Measurements from ENCODE around the gene LMO1.
A peak's percentile ranks its signal among the peaks of the same experiment; 100 is the strongest.

Gene LMO1

DNA sequence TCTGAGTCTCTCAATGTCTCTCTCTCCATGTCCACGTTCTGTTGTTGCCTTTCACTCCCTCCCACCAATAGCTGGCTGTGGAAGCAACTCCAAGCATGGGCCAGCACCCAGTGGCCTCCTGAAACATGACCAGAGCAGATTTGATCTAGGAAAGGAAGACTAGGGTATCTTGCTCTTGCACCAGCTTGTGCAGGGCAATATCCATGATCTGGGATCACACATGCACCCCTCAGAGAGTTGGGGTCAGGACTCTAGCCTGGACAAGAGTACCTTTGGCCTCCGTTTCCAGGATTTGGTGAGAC is 60.3 kb downstream of the LMO1 start:
- no peak for DNase-seq

- no peak for DNase-seq
Observed at GRCh38 chr11:8202516-8203413, 60.9 kb downstream of the LMO1 start.

DNA sequence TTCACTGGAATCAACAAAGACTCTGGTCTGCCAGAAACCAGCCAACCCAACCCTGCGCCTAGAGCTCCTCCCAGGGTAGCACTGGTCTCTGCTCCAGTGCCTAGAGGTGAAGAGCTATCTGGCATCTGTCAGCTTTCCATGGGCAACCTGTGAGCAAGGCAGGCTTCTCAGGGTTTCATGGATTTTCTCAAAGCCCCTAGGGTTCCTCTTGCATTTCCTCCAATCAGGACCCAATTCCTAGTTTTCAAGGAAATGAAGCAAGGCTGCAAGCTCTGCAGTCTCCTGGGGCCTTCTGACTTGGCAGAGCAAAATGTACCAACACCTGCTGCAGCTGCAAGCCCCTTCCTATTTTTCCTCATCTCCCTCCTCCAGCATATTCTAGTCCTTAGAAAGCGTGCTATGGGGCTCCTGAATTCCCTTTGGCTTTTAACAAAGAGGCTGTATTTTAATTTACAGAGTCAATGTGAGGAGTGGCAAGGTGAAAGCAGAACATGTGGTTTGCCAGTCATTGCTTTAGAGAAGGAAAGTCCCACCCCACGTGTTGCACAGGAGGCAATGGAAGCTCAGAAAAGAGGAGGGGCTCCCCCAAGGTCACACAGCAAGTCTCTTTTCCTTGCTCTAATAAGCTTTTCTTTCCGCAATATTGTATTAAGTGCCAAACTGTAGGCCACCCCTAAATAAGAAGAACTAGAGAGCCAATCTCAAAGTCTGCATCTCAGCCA is 61.9 kb downstream of the LMO1 start:
- DNase-seq = no peak

DNA sequence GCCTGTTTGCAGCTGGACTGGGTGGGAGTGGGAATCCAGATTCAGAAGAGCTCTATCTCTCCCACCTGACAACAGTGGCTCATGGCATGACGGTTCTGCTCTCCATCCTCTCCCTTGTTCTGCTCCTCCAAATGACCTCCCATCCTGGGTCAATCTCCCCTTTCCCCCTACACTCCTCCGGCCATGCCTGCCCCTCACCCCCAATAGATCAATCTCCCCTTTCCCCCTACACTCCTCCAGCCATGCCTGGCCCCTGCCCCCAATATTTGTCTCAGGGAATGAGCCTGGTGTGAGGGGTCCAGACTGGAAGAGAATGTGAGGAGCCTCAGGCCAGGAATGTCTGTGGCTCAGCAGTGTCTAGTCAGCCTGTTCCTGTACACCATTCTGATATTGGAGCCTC is 64.0 kb downstream of the LMO1 start:
- no peak for DNase-seq

- no peak for DNase-seq
Observed at GRCh38 chr11:8196749-8197148, 66.9 kb downstream of the LMO1 start.

GRCh38 chr11:8194956-8195355 is 68.7 kb downstream of the LMO1 start:
- DNase-seq = no peak

DNA sequence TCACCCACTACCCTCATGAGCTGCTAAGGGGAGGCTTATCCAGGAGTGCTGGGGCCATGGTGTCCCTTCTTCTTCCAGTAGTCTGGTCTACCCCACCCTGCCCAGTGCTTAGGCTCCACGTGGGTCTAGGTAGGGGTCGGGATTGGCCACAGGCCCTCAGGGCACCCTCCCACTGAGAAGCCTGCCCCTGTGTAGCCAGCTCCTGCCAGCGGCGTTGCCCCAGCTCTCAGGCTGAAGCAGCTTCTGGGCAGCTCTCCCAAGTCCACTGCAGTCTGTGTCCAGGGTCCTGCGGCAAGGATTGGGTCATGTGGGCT is 70.8 kb downstream of the LMO1 start:
- DNase-seq = no peak

GRCh38 chr11:8192016-8192895 is 71.4 kb downstream of the LMO1 start:
- peak; percentile 82 for DNase-seq

DNA sequence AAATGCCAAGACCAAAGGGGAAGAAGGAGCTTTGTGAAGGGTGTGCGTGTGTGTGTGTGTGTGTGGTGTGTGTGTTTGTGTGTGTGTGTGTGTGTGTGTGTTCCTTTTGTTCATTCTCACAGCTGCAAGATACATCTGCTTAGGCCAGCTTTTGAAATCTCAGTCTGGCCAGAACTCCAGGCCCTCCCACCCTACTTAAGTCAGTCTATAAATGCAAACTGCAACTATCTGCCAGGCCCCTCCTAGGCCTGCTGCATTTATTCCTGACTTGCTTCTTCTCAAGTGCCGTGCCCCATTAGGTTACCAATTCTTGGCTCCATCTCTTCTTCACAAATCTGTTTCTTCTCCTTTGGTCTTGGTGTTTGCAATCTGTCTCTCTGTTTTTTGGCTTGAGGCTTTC is 73.2 kb downstream of the LMO1 start:
- no peak for DNase-seq

- DNase-seq = no peak
Observed at GRCh38 chr11:8186429-8186828, 77.2 kb downstream of the LMO1 start.

GRCh38 chr11:8183111-8183510 is 80.6 kb downstream of the LMO1 start:
- no peak for DNase-seq

DNA sequence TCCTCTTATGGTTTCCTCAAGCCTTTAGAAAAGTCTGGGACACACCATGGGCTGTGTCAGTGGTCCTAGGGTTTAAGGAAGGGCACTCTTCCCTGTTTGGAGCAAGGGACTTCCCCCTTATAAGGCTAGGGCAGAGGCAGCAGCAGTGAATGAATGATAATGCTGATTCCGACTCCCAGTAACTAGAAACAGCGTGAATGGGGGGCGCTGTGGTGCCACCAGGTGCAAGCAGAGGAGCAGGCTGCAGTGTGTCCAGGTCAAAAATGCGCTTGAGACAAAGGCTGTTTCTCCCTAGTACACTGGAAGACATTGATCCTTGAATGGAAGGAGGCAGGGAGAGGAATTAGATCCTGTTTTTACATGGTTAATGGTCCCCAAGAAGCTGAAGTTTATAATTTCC is 83.2 kb downstream of the LMO1 start:
- no peak for DNase-seq

DNA sequence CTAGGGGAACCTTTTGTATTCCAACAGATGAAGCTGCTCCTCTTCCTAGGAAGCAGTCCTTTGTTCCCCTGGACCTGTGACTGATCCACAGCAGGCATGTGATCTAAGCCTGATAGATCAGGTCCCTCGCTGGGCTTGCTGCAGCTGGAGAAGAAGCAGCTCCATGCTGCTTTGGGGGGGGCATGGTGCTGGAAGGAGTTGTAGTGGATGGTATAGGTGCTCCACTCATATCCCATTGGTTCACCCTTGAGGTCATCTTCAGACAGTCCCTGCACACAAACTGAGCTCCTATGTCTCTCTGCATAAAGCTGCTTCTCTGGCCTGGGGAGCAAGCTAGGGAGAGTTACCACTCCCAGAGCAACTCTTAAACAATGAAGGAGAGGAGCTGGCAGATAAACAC is 85.4 kb downstream of the LMO1 start:
- DNase-seq = no peak

DNA sequence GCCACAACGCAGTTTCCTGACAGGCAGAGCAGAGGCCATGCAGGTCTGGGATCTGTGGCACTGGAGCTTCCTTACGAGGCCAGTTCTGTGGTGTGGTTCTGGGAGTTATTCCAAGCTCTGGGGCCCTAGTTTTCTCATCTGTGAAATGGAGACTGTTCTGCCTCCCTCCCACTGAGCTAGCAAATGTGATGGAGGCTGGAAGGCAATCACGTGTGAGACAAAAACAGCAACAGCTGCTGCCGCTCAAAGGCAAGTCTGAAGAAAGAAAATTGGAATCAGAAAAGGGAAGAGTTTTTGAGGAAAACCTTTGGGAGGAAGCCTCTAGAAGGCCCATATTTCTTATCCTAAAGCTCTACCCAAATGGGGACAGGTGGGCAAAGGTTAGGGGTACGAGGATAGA is 86.5 kb downstream of the LMO1 start:
- no peak for DNase-seq
